SK-N-SH (cell line): ENCODE measurements around the gene FOXF2. TPM values are rescaled to one million over a fixed set of nuclear protein-coding genes. Genes with fewer than 3 reads are reported as not detected.
A peak's percentile ranks its signal among the peaks of the same experiment; 100 is the strongest.

Experiments used
- CTCF ChIA-PET: fragments of 300-600, 350-600 bp; formaldehyde crosslinking; extraction: SDS; loops from one replicate; lab custom pipeline; 2021; lab: Yijun Ruan, JAX
- POLR2A ChIA-PET: fragments of 350-600 bp; sonication (Branson Sonifier 250); formaldehyde crosslinking; extraction: SDS; loops from one replicate; lab custom pipeline; 2020; ENCODE audit warnings: antibody characterized with exemption, inconsistent platforms; lab: Yijun Ruan, JAX
- DNase-seq: peaks from one replicate; pipeline ENCODE4 v3.0.0; 2012
- H2AFZ ChIP-seq: fragments of 200-600 bp; sonication (generic); 2 replicates; pipeline ENCODE4 v1.8.1; 2016; ENCODE audit warnings: antibody characterized with exemption, mild to moderate bottlenecking, low read depth
- H3F3A ChIP-seq: fragments of 200-600 bp; sonication (generic); replicated peaks from 2 replicates; pipeline ENCODE3; 2016; ENCODE audit warnings: antibody characterized with exemption, mild to moderate bottlenecking; ENCODE audit not compliant: insufficient read depth
- H3K27ac ChIP-seq, 2 experiments: fragments of 200-500 bp in 1 of 2; fragments of 200-600 bp in 1 of 2; sonication (Bioruptor generic) in 1 of 2; sonication (generic), shearing (Covaris generic) in 1 of 2; 2 replicates each; pipeline versions ENCODE4 v1.5.1 to v1.6.1; 2014 to 2016; ENCODE audit warnings: low read depth in 2 of 2, inconsistent platforms in 1 of 2, low read length in 1 of 2, mild to moderate bottlenecking in 1 of 2, mixed read lengths in 1 of 2
- H3K27me3 ChIP-seq: fragments of 200-600 bp; sonication (generic), shearing (Covaris generic); 2 replicates; pipeline ENCODE4 v1.6.1; 2016; ENCODE audit warnings: mixed run types; ENCODE audit not compliant: insufficient read depth
- H3K36me3 ChIP-seq, 2 experiments: fragments of 200-500 bp in 1 of 2; fragments of 200-600 bp in 1 of 2; sonication (Bioruptor generic) in 1 of 2; sonication (generic) in 1 of 2; replicated peaks in 1 of 2; 2 replicates each; pipeline versions ENCODE3 to v1.5.1; 2014 to 2016; ENCODE audit warnings: low read length in 1 of 2, mild to moderate bottlenecking in 1 of 2; ENCODE audit not compliant: insufficient read depth in 2 of 2, control insufficient read depth in 1 of 2
- H3K4me1 ChIP-seq, 2 experiments: fragments of 200-500 bp in 1 of 2; fragments of 200-600 bp in 1 of 2; sonication (Bioruptor generic) in 1 of 2; sonication (generic), shearing (Covaris generic) in 1 of 2; 2 replicates each; pipeline versions ENCODE4 v1.5.1 to v1.6.1; 2014 to 2016; ENCODE audit warnings: low read depth in 1 of 2, low read length in 1 of 2, mixed run types in 1 of 2; ENCODE audit not compliant: insufficient read depth in 2 of 2, control insufficient read depth in 1 of 2
- H3K4me2 ChIP-seq: fragments of 200-600 bp; sonication (generic), shearing (Covaris generic); 2 replicates; pipeline ENCODE4 v1.6.1; 2017; ENCODE audit warnings: mixed run types
- H3K4me3 ChIP-seq, 2 experiments: fragments of 200-500 bp in 1 of 2; fragments of 200-600 bp in 1 of 2; sonication (Bioruptor generic) in 1 of 2; sonication (generic), shearing (Covaris generic) in 1 of 2; 2 replicates each; pipeline versions ENCODE4 v1.5.1 to v1.8.1; 2014 to 2016; ENCODE audit warnings: low read depth in 2 of 2, inconsistent platforms in 1 of 2, low read length in 1 of 2, mild to moderate bottlenecking in 1 of 2, mixed read lengths in 1 of 2, moderate library complexity in 1 of 2
- H3K79me2 ChIP-seq: fragments of 200-600 bp; sonication (generic); 2 replicates; pipeline ENCODE4 v1.8.1; 2017; ENCODE audit warnings: mild to moderate bottlenecking; ENCODE audit not compliant: insufficient read depth
- H3K9ac ChIP-seq: fragments of 200-600 bp; sonication (generic); 2 replicates; pipeline ENCODE4 v1.6.1; 2017; ENCODE audit warnings: mixed run types
- H3K9me2 ChIP-seq: fragments of 200-600 bp; sonication (generic); 2 replicates; pipeline ENCODE4 v1.6.1; 2017; ENCODE audit warnings: mixed run types
- H3K9me3 ChIP-seq: fragments of 200-600 bp; sonication (generic); 2 replicates; pipeline ENCODE4 v1.6.1; 2017; ENCODE audit warnings: mixed run types, mild to moderate bottlenecking, moderate library complexity
- H4K20me1 ChIP-seq: fragments of 200-600 bp; sonication (generic); 2 replicates; pipeline ENCODE4 v1.6.1; 2017; ENCODE audit warnings: mild to moderate bottlenecking, mixed run types; ENCODE audit not compliant: insufficient read depth
- ELF1 ChIP-seq: IDR thresholded peaks from 2 replicates; pipeline ENCODE4 v1.4.0; 2012
- EP300 ChIP-seq, 2 experiments: IDR thresholded peaks; 2 replicates each; pipeline versions ENCODE4 v1.4.0 to v1.6.1; 2012; ENCODE audit warnings: borderline replicate concordance in 1 of 2, low read depth in 1 of 2, low read length in 1 of 2
- FOSL2 ChIP-seq: IDR thresholded peaks from 2 replicates; pipeline ENCODE4 v1.4.0; 2012; ENCODE audit warnings: low read depth, mild to moderate bottlenecking, moderate library complexity, borderline replicate concordance
- FOXM1 ChIP-seq: IDR thresholded peaks from 2 replicates; pipeline ENCODE4 v1.4.0; 2012; ENCODE audit warnings: low read depth, mild to moderate bottlenecking
- GABPA ChIP-seq: IDR thresholded peaks from 2 replicates; pipeline ENCODE4 v1.4.0; 2012; ENCODE audit warnings: low read depth, mild to moderate bottlenecking
- GATA2 ChIP-seq: sonication (generic); formaldehyde crosslinking; IDR thresholded peaks from 2 replicates; pipeline ENCODE4 v1.5.0; 2020; ENCODE audit warnings: mild to moderate bottlenecking, missing genetic modification reagents
- JUND ChIP-seq: IDR thresholded peaks from 2 replicates; pipeline ENCODE4 v1.4.0; 2012
- MEF2A ChIP-seq: IDR thresholded peaks from 2 replicates; pipeline ENCODE4 v1.4.0; 2012; ENCODE audit warnings: low read depth, borderline replicate concordance
- NRF1 ChIP-seq: IDR thresholded peaks from 2 replicates; pipeline ENCODE4 v1.6.1; 2012; ENCODE audit warnings: low read depth, mild to moderate bottlenecking, low read length
- POLR2AphosphoS5 ChIP-seq: IDR thresholded peaks from 2 replicates; pipeline ENCODE4 v1.6.1; 2012; ENCODE audit warnings: low read depth, low read length
- RAD21 ChIP-seq: IDR thresholded peaks from 2 replicates; pipeline ENCODE4 v1.6.1; 2012; ENCODE audit warnings: mild to moderate bottlenecking, low read length
- RCOR1 ChIP-seq: fragments of 150-350 bp; IDR thresholded peaks from 2 replicates; pipeline ENCODE4 v1.6.1; 2017; ENCODE audit warnings: antibody characterized with exemption, low read length
- RFX5 ChIP-seq: IDR thresholded peaks from 2 replicates; pipeline ENCODE4 v1.6.1; 2012; ENCODE audit warnings: mild to moderate bottlenecking, improper control_type of control experiment, low read length
- SIN3A ChIP-seq: IDR thresholded peaks from 2 replicates; pipeline ENCODE4 v1.6.1; 2012; ENCODE audit warnings: low read depth, mild to moderate bottlenecking, low read length, moderate library complexity, borderline replicate concordance
- SMC3 ChIP-seq: IDR thresholded peaks from 2 replicates; pipeline ENCODE4 v1.6.1; 2012; ENCODE audit warnings: low read depth, low read length, improper control_type of control experiment
- TCF12 ChIP-seq: IDR thresholded peaks from 2 replicates; pipeline ENCODE4 v1.4.0; 2012
- YY1 ChIP-seq: IDR thresholded peaks from 2 replicates; pipeline ENCODE4 v1.4.0; 2012; ENCODE audit warnings: low read depth, mild to moderate bottlenecking
- WGBS: methylation state at CpG from one replicate; pipeline ENCODE4 v1.1.6; 2017; ENCODE audit warnings: low lambda C conversion rate; 5-methylcytosine and 5-hydroxymethylcytosine counted together
- polyA plus RNA-seq, 3 experiments: library from polyadenylated mRNA; depleted of rRNA; stranded (reverse); fragments of >200 nt; gene quantifications; 2 replicates each; pipeline ENCODE4 v1.2.3, GENCODE V29; 2012
- TF ChIP-seq, protein P1 (sequence below): IDR thresholded peaks from 2 replicates; pipeline ENCODE4; 2012
- TF ChIP-seq, protein P2 (sequence below): IDR thresholded peaks from 2 replicates; pipeline ENCODE4 v1.4.0; 2012; ENCODE audit warnings: low read depth, borderline replicate concordance
- TF ChIP-seq, protein P3 (sequence below): IDR thresholded peaks from 2 replicates; pipeline ENCODE4 v1.4.0; 2012; ENCODE audit warnings: low read depth
- TF ChIP-seq, protein P4 (sequence below): IDR thresholded peaks from 2 replicates; pipeline ENCODE4 v1.4.0; 2012; ENCODE audit warnings: low read depth, borderline replicate concordance
- TF ChIP-seq, protein P5 (sequence below): fragments of 200-600 bp; sonication (generic); IDR thresholded peaks from 2 replicates; pipeline ENCODE4 v1.6.1; 2017; ENCODE audit warnings: antibody characterized with exemption, mild to moderate bottlenecking, moderate library complexity

FOXF2 gene
- polyA plus RNA-seq, 1 of the 3 experiments (the other 2 are of a cell fraction) = not detected

DNA sequence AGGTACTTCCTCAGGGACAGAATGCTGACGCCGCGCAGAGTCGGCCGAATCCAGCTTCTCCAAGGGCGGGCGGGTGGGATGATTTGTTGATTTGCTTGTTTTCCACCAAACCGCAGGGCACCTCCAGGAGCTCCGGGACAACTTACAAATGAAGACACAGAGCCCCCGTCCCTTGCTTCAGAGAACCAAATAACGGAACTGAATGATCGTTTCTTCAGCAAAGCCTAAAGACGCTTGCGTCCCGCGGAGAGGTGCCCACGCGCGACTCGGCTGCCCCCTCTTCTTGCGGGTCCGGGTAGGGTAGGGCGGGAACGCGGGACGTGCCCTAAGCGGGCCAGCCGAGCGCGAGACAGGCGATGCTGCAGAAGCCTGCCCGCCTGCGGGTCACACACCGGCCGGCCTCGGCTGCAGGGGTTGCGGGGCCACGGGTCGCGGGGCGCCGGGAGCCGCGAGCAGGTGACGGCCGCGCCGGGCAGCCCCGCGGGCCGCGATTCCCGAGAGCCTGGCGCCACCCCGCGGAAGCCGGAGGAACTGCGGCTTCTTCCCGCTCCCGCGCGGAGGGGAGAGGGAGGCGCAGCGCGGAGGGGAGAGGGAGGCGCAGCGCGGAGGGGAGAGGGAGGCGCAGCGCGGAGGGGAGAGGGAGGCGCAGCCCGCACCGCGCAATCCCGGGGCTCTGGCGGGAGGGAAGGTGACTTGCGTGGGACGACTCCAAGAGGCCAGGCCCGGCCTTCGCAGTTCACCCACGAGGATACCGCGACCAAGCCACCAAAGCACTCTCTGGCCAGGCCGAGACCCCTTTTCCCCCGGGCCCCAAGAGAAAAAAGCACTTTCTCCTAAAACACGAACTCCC, 7.7 kb upstream of the FOXF2 start:
- peak overlapping the region; percentile 52; the same call in 1 of the 2 replicates for H3K4me2 ChIP-seq
- H3K27me3 ChIP-seq = peaks cover 96% of the 10 kb centered on the region
- ChIA-PET POLR2A (no interaction called here), CTCF (interaction anchor here (0.6 to 5.8 kb wide), 14 partner anchors 9 to 796 kb away, joined by 3 to 42 read pairs (median 3); no protein-coding TSS in a partner anchor)
- H3F3A ChIP-seq = no peaks in the 10 kb centered on the region
- no peak overlapping the region for H2AFZ ChIP-seq
- no peak overlapping the region for H3K9ac ChIP-seq
- 0% methylated on average over 2 of the region's 87 CpGs for WGBS
- TF ChIP-seq, protein P1, sequence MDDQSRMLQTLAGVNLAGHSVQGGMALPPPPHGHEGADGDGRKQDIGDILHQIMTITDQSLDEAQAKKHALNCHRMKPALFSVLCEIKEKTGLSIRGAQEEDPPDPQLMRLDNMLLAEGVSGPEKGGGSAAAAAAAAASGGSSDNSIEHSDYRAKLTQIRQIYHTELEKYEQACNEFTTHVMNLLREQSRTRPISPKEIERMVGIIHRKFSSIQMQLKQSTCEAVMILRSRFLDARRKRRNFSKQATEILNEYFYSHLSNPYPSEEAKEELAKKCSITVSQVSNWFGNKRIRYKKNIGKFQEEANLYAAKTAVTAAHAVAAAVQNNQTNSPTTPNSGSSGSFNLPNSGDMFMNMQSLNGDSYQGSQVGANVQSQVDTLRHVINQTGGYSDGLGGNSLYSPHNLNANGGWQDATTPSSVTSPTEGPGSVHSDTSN = no peak
- TF ChIP-seq SMC3 (peak; percentile 46; the same call in 1 of the 2 replicates), YY1 (no peak), FOXM1 (no peak), ELF1 (no peak), RCOR1 (no peak), EP300 (IDR thresholded peaks at IDR 0.05; ENCODE audit: borderline replicate concordance in 1 of 2, low read depth in 1 of 2, low read length in 1 of 2) (no peak), GABPA (no peak), SIN3A (no peak), NRF1 (no peak), RFX5 (no peak), POLR2AphosphoS5 (no peak), FOSL2 (no peak), RAD21 (peak; percentile 67), JUND (no peak), MEF2A (no peak), GATA2 (CRISPR knock-in tag) (no peak), TCF12 (no peak)
- TF ChIP-seq, protein P2, sequence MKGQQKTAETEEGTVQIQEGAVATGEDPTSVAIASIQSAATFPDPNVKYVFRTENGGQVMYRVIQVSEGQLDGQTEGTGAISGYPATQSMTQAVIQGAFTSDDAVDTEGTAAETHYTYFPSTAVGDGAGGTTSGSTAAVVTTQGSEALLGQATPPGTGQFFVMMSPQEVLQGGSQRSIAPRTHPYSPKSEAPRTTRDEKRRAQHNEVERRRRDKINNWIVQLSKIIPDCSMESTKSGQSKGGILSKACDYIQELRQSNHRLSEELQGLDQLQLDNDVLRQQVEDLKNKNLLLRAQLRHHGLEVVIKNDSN = no peak
- TF ChIP-seq, protein P3, sequence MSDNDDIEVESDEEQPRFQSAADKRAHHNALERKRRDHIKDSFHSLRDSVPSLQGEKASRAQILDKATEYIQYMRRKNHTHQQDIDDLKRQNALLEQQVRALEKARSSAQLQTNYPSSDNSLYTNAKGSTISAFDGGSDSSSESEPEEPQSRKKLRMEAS = no peak
- TF ChIP-seq, protein P4, sequence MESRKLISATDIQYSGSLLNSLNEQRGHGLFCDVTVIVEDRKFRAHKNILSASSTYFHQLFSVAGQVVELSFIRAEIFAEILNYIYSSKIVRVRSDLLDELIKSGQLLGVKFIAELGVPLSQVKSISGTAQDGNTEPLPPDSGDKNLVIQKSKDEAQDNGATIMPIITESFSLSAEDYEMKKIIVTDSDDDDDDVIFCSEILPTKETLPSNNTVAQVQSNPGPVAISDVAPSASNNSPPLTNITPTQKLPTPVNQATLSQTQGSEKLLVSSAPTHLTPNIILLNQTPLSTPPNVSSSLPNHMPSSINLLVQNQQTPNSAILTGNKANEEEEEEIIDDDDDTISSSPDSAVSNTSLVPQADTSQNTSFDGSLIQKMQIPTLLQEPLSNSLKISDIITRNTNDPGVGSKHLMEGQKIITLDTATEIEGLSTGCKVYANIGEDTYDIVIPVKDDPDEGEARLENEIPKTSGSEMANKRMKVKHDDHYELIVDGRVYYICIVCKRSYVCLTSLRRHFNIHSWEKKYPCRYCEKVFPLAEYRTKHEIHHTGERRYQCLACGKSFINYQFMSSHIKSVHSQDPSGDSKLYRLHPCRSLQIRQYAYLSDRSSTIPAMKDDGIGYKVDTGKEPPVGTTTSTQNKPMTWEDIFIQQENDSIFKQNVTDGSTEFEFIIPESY = no peak
- TF ChIP-seq, protein P5, sequence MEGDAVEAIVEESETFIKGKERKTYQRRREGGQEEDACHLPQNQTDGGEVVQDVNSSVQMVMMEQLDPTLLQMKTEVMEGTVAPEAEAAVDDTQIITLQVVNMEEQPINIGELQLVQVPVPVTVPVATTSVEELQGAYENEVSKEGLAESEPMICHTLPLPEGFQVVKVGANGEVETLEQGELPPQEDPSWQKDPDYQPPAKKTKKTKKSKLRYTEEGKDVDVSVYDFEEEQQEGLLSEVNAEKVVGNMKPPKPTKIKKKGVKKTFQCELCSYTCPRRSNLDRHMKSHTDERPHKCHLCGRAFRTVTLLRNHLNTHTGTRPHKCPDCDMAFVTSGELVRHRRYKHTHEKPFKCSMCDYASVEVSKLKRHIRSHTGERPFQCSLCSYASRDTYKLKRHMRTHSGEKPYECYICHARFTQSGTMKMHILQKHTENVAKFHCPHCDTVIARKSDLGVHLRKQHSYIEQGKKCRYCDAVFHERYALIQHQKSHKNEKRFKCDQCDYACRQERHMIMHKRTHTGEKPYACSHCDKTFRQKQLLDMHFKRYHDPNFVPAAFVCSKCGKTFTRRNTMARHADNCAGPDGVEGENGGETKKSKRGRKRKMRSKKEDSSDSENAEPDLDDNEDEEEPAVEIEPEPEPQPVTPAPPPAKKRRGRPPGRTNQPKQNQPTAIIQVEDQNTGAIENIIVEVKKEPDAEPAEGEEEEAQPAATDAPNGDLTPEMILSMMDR = peak; percentile 65
- DNase-seq = peak; percentile 86
- no peaks in the 10 kb centered on the region for H4K20me1 ChIP-seq
- H3K36me3 ChIP-seq = no peaks in the 10 kb centered on the region
- H3K79me2 ChIP-seq = no peaks in the 10 kb centered on the region
- H3K9me3 ChIP-seq = no peaks in the 10 kb centered on the region
- no peaks in the 10 kb centered on the region for H3K9me2 ChIP-seq
- no peak overlapping the region for H3K27ac ChIP-seq
- H3K4me1 ChIP-seq = no peaks in the 10 kb centered on the region
- H3K4me3 ChIP-seq = peak overlapping the region in 1 of 2 experiments; percentile 29; a peak in 1 of 4 replicates
